ENCODE data around the gene RAB30. TPM values are rescaled to one million over a fixed set of nuclear protein-coding genes. Genes with fewer than 3 reads are reported as not detected.

The RAB30 gene
- total and polyA plus RNA-seq, 2 donors (not counting 3 experiments of a cell fraction or from before 2014, with no cell fraction given), result 4.1 to 14.6 TPM

- H3K9me1 ChIP-seq (replicated peaks; ENCODE audit: control insufficient read depth, extremely low read depth, insufficient read depth, low read length), result no peaks in the 10 kb centered on the region
- H3K36me3 ChIP-seq (ENCODE audit: control insufficient read depth in 2 of 2, extremely low read depth in 1 of 2, insufficient read depth in 2 of 2, low read length in 2 of 2), result no peaks in the 10 kb centered on the region
- no peak overlapping the region for H3K4me2 ChIP-seq (ENCODE audit: insufficient read depth, low read length)
- dilution Hi-C loops (cut with MboI; ENCODE audit: extremely low pct_ligation_motif_present, low sequenced_read_pairs), result no loop called here
- H3K27me3 ChIP-seq (ENCODE audit: control insufficient read depth in 2 of 2, insufficient read depth in 2 of 2, low read length in 2 of 2), result no peaks in the 10 kb centered on the region
- H3K27ac ChIP-seq (ENCODE audit: insufficient read depth, low read depth, low read length), result no peak overlapping the region
- CTCF ChIA-PET, result interaction anchor here (0.8 to 1.6 kb wide), 4 partner anchors 10 to 190 kb away, joined by 3 to 5 read pairs (median 4); no protein-coding TSS in a partner anchor
- intact Hi-C loops (cut with micrococcal nuclease), result no loop called here
- H3K79me2 ChIP-seq (ENCODE audit: control insufficient read depth, insufficient read depth, low read length), result peaks cover 13% of the 10 kb centered on the region
- H3K9me3 ChIP-seq (replicated peaks; ENCODE audit: control insufficient read depth, insufficient read depth, low read length), result no peaks in the 10 kb centered on the region
- peaks cover 32% of the 10 kb centered on the region for H3K4me1 ChIP-seq (ENCODE audit: control insufficient read depth, extremely low read depth, insufficient read depth, low read length)
- H2AFZ ChIP-seq (ENCODE audit: low read depth, low read length), result no peak overlapping the region
- BruUV-seq (replicated peaks), result no TSS peak
- TF ChIP-seq MAX (IDR thresholded peaks at IDR 0.05; ENCODE audit: insufficient read depth, insufficient read length) (no peak), JUN (IDR thresholded peaks at IDR 0.05; ENCODE audit: borderline replicate concordance, insufficient read depth, insufficient read length, low read depth) (no peak), MYC (IDR thresholded peaks at IDR 0.05; ENCODE audit: low read depth, low read length) (no peak), EZH2 (IDR thresholded peaks at IDR 0.05; ENCODE audit: borderline replicate concordance, low read depth, low read length, severe bottlenecking) (no peak), CTCF (IDR thresholded peaks at IDR 0.05; ENCODE audit: extremely low read depth in 1 of 2, insufficient read depth in 1 of 2, low read depth in 1 of 2, low read length in 2 of 2) (no peak), GATA2 (IDR thresholded peaks at IDR 0.05; ENCODE audit: insufficient read depth, insufficient read length, low read depth, low read length) (no peak), POLR2A (IDR thresholded peaks at IDR 0.05; ENCODE audit: low read depth, low read length) (no peak), POLR2AphosphoS5 (IDR thresholded peaks at IDR 0.05; ENCODE audit: insufficient read depth, low read depth, low read length) (no peak), FOS (IDR thresholded peaks at IDR 0.05; ENCODE audit: borderline replicate concordance, insufficient read depth, low read length) (no peak)
- DNase-seq (ENCODE audit: low read depth, low spot score) (no peak), FAIRE-seq (no peak)
- no peak overlapping the region for H3K4me3 ChIP-seq (replicated peaks in 1 of 3; ENCODE audit: insufficient read depth in 1 of 3, low read depth in 1 of 3, low read length in 3 of 3)
- no peaks in the 10 kb centered on the region for H4K20me1 ChIP-seq (replicated peaks; ENCODE audit: control insufficient read depth, extremely low read depth, insufficient read depth, low read length)
- H3K9ac ChIP-seq (replicated peaks; ENCODE audit: extremely low read depth, insufficient read depth, low read length), result no peak overlapping the region
- POLR2A ChIA-PET, result interaction anchor here (0.7 to 1.3 kb wide), 3 partner anchors 13 to 165 kb away, joined by 3 to 8 read pairs (median 3); partner anchors contain the start of gene RAB30
Observed at GRCh38 chr11:83057721-83058120, 14.0 kb downstream of the RAB30 start.
